Fibroblast of lung (primary cell): Measurements from ENCODE around the gene EZR.

Source experiments
- CTCF ChIP-seq, 2 donors: IDR thresholded peaks in 1 of 2; conservative IDR thresholded peaks in 1 of 2; 1 replicate in 1 of 2; 2 replicates in 1 of 2; pipeline ENCODE4 v1.5.1; 2011 to 2012; ENCODE audit warnings: low read length in 2 of 2, control low read depth in 1 of 2, inconsistent platforms in 1 of 2, low read depth in 1 of 2, mild to moderate bottlenecking in 1 of 2
- EZH2 ChIP-seq: IDR thresholded peaks from 2 replicates; pipeline ENCODE4 v1.5.1; 2012; ENCODE audit warnings: low read length, control low read depth, mild to moderate bottlenecking; ENCODE audit errors: missing control alignments

GRCh38 chr6:158771399-158772152 is 47.6 kb downstream of the EZR start:
- no peak for TF ChIP-seq CTCF (conservative IDR thresholded peaks at IDR 0.05 in 1 of 2, IDR thresholded peaks at IDR 0.05 in 1 of 2; ENCODE audit: low read depth in 1 of 2, low read length in 2 of 2)
- TF ChIP-seq EZH2, result no peak
